Testis (tissue), 3 donors: ENCODE data around the gene UBAC2. TPM values are rescaled to one million over a fixed set of nuclear protein-coding genes. Genes with fewer than 3 reads are reported as not detected.

Experiments
- DNase-seq: peaks from one replicate; pipeline ENCODE4 v3.0.0-alpha.2; 2019
- H3K27ac ChIP-seq, 2 donors: fragments of 200-600 bp; sonication (generic); one replicate each; pipeline ENCODE4 v1.5.1; 2019
- H3K27me3 ChIP-seq: fragments of 200-600 bp; sonication (generic); one replicate; pipeline ENCODE4 v1.5.1; 2019
- H3K36me3 ChIP-seq: fragments of 200-600 bp; sonication (generic); one replicate; pipeline ENCODE4 v1.5.1; 2017; ENCODE audit warnings: low read depth; ENCODE audit errors: missing control alignments
- H3K4me1 ChIP-seq: fragments of 200-600 bp; sonication (generic); one replicate; pipeline ENCODE4 v1.5.1; 2019
- H3K4me3 ChIP-seq, 2 donors: fragments of 200-600 bp; sonication (generic); one replicate each; pipeline ENCODE4 v1.5.1; 2017 to 2019
- H3K9me3 ChIP-seq: fragments of 200-600 bp; sonication (generic); one replicate; pipeline ENCODE4 v1.5.1; 2017
- POLR2A ChIP-seq: fragments of 450-650 bp; IDR thresholded peaks from one replicate; pipeline ENCODE4 v1.6.1; 2017; ENCODE audit warnings: antibody characterized with exemption, mild to moderate bottlenecking, moderate library complexity
- WGBS, 2 donors: methylation state at CpG; one replicate each; pipeline ENCODE4 v1.1.5; 2018; 5-methylcytosine and 5-hydroxymethylcytosine counted together
- intact Hi-C: fragments of 100-400 bp; cut with DNase I; formaldehyde crosslinking; loops from one replicate; pipeline ENCODE4 v1.15.1; 2023; ENCODE audit warnings: low total_unique reads
- polyA plus RNA-seq: library from polyadenylated mRNA; stranded (reverse); fragments of 350-450 nt; fragmentation: Illumina TruSeq; extraction: RNeasy Lipid Tissue Mini Kit (QIAGEN cat#74804); gene quantifications from one replicate; pipeline ENCODE4 v1.2.3, GENCODE V29; 2014; ENCODE audit warnings: low read depth, low replicate concordance; ENCODE audit not compliant: insufficient read depth
- total RNA-seq, 2 donors: library from RNA; depleted of rRNA; stranded (reverse); fragments of >200 nt; gene quantifications; one replicate each; pipeline ENCODE4 v1.2.3, GENCODE V29; 2016
- TF ChIP-seq, protein P1 (sequence below), 3 experiments: fragments of 450-650 bp in 2 of 3; fragments of 200-600 bp in 1 of 3; sonication (generic) in 1 of 3; IDR thresholded peaks; one replicate each; pipeline ENCODE4 v1.5.1; 2016 to 2019; ENCODE audit warnings: antibody characterized with exemption in 3 of 3, mild to moderate bottlenecking in 2 of 3, moderate library complexity in 1 of 3

The UBAC2 gene
- total and polyA plus RNA-seq, 3 donors from 2014 or later = 85.5 to 147 (median 93.0) TPM

DNA sequence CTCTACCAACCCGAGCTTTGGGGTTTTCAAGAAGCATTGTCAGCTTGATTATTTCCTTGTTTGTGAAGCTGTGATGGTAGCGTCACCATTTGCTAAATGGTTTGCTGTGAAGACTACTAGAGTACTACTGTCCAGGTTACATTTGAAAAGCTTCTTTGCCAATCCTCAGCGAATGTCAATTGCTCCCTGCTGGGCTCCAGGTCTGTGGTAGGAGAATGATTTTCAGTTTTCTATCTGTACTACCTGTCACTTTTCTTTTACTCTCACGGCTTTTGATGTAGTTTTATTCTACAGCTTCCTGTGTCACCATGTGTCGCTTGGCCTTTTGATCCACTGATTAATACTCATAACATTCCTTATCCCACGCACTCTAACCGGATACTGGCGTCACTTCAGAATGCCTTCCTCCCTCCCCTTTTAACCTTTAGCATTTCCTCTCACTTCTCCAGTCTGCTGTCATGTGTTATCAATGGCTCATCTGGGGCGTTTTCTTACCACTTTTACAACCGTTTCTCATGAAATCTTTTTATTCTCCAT lies 114.1 kb downstream of the UBAC2 start:
- WGBS, 2 donors = 68 to 79% methylated on average over 10 of the region's 10 CpGs
- intact Hi-C loops = no loop called here
- no peak for DNase-seq
- H3K27ac ChIP-seq = no peak overlapping the region
- no peaks in the 10 kb centered on the region for H3K36me3 ChIP-seq
- no peaks in the 10 kb centered on the region for H3K9me3 ChIP-seq
- no peak for TF ChIP-seq POLR2A
- H3K27me3 ChIP-seq = no peaks in the 10 kb centered on the region
- no peak overlapping the region for H3K4me3 ChIP-seq
- no peaks in the 10 kb centered on the region for H3K4me1 ChIP-seq

DNA sequence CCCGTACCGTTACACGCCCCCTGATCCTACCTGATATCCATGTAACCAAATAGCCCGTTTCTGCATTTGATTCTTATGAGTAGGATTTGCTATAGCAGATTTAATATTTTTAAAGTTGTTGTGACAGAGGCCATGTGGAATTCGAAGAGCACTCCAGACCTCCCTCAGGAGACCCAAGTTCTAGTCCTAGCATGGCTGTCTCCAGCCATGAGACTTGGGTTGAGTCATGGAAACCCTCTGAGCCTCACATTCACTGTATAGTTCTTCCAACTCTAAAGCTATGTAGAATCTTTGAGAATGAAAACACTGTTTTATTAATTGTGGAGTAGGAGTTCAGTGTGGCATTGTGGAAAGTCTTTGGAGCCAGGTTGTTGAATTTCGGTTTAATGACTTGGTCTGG lies 114.5 kb downstream of the UBAC2 start:
- intact Hi-C loops = no loop called here
- Histone ChIP-seq H3K4me1 (no peaks in the 10 kb centered on the region), H3K36me3 (no peaks in the 10 kb centered on the region), H3K27me3 (no peaks in the 10 kb centered on the region), H3K27ac (no peak overlapping the region), H3K4me3 (no peak overlapping the region), H3K9me3 (no peaks in the 10 kb centered on the region)
- WGBS, 2 donors = 87 to 96% methylated on average over 6 of the region's 6 CpGs
- TF ChIP-seq POLR2A = no peak
- TF ChIP-seq, protein P1, sequence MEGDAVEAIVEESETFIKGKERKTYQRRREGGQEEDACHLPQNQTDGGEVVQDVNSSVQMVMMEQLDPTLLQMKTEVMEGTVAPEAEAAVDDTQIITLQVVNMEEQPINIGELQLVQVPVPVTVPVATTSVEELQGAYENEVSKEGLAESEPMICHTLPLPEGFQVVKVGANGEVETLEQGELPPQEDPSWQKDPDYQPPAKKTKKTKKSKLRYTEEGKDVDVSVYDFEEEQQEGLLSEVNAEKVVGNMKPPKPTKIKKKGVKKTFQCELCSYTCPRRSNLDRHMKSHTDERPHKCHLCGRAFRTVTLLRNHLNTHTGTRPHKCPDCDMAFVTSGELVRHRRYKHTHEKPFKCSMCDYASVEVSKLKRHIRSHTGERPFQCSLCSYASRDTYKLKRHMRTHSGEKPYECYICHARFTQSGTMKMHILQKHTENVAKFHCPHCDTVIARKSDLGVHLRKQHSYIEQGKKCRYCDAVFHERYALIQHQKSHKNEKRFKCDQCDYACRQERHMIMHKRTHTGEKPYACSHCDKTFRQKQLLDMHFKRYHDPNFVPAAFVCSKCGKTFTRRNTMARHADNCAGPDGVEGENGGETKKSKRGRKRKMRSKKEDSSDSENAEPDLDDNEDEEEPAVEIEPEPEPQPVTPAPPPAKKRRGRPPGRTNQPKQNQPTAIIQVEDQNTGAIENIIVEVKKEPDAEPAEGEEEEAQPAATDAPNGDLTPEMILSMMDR (IDR thresholded peaks at IDR 0.05) = no peak
- no peak for DNase-seq

DNA sequence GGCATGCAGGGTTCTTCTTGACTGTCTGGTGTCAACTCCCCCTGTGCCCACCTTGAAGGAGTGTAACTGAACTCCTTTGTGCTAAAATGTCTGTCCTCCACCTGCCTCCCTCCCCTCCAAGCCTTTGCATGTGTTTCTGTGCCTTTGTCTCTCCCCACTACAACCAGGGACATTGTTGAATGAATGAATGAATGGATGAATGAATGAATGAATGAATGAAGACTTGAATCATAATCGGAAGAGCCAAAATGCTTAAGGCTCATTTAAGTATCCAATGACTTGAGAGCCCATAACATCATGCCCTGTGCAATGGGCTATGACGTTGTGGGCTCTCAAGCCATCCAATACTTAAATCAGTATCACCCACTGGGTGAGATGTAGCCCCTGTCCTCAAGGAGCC lies 115.6 kb downstream of the UBAC2 start:
- Histone ChIP-seq H3K27me3 (no peaks in the 10 kb centered on the region), H3K36me3 (no peaks in the 10 kb centered on the region), H3K4me3 (no peak overlapping the region), H3K4me1 (no peaks in the 10 kb centered on the region), H3K9me3 (no peaks in the 10 kb centered on the region), H3K27ac (no peak overlapping the region)
- intact Hi-C loops = no loop called here
- WGBS, 2 donors = 90 to 97% methylated on average over 2 of the region's 2 CpGs
- DNase-seq = no peak
- no peak for TF ChIP-seq POLR2A
- TF ChIP-seq, protein P1 (IDR thresholded peaks at IDR 0.05) = no peak

- no peak overlapping the region for H3K4me3 ChIP-seq
- H3K27me3 ChIP-seq = no peaks in the 10 kb centered on the region
- no peaks in the 10 kb centered on the region for H3K36me3 ChIP-seq
- no peak overlapping the region for H3K27ac ChIP-seq
- H3K4me1 ChIP-seq = no peaks in the 10 kb centered on the region
- 62 to 63% methylated on average over 6 of the region's 6 CpGs for WGBS, 2 donors
- TF ChIP-seq POLR2A = no peak
- TF ChIP-seq, protein P1 (IDR thresholded peaks at IDR 0.05) = no peak
- intact Hi-C loops = no loop called here
- H3K9me3 ChIP-seq = no peaks in the 10 kb centered on the region
- no peak for DNase-seq
Measured at GRCh38 chr13:99316657-99317256, 116.1 kb downstream of the UBAC2 start.

- WGBS, 2 donors = 89 to 93% methylated on average over 5 of the region's 5 CpGs
- Histone ChIP-seq H3K27ac (no peak overlapping the region), H3K27me3 (no peaks in the 10 kb centered on the region), H3K4me3 (no peak overlapping the region), H3K9me3 (no peaks in the 10 kb centered on the region), H3K4me1 (no peaks in the 10 kb centered on the region), H3K36me3 (no peaks in the 10 kb centered on the region)
- intact Hi-C loops = no loop called here
- DNase-seq = no peak
- TF ChIP-seq, protein P1 (IDR thresholded peaks at IDR 0.05) = no peak
- no peak for TF ChIP-seq POLR2A
Measured at GRCh38 chr13:99320693-99321481, 120.2 kb downstream of the UBAC2 start.
